Colonic mucosa (tissue), 4 donors: Measurements from ENCODE around the gene ROR1. TPM values are rescaled to one million over a fixed set of nuclear protein-coding genes. Genes with fewer than 3 reads are reported as not detected.

Experiments used
- DNase-seq: peaks from one replicate; pipeline ENCODE4 v3.0.0-alpha.2; 2020
- H3K27ac ChIP-seq: fragments of 200-600 bp; one replicate; pipeline ENCODE4 v1.8.0; 2021
- H3K27me3 ChIP-seq: fragments of 200-600 bp; one replicate; pipeline ENCODE4 v1.8.0; 2021
- H3K36me3 ChIP-seq: fragments of 200-600 bp; one replicate; pipeline ENCODE4 v1.8.0; 2021
- H3K4me1 ChIP-seq: fragments of 200-600 bp; one replicate; pipeline ENCODE4 v1.8.0; 2021; ENCODE audit warnings: mild to moderate bottlenecking
- H3K4me3 ChIP-seq: fragments of 200-600 bp; one replicate; pipeline ENCODE4 v1.8.0; 2021
- H3K9ac ChIP-seq, 2 donors: one replicate each; pipeline ENCODE4 v1.7.0; 2013; ENCODE audit warnings: control low read depth in 2 of 2, low read depth in 2 of 2, low read length in 2 of 2
- H3K9me3 ChIP-seq: fragments of 200-600 bp; one replicate; pipeline ENCODE4 v1.8.0; 2021
- CTCF ChIP-seq: fragments of 200-600 bp; IDR thresholded peaks from one replicate; pipeline ENCODE4 v1.8.0; 2022; ENCODE audit warnings: antibody characterized with exemption, mild to moderate bottlenecking
- intact Hi-C: fragments of 100-400 bp; cut with DNase I; formaldehyde crosslinking; loops from one replicate; pipeline ENCODE4 v1.14.1; 2022
- total RNA-seq, 2 donors: library from RNA; stranded (reverse); fragmentation: NEBNext Ultra II Directional in 1 of 2; extraction: Animal tissue kit (Norgen Biotek cat#: 25700) in 1 of 2; gene quantifications; one replicate each; pipeline ENCODE4 v1.2.1, GENCODE V29; 2021
- donor health status: healthy.
- donor health status: DM: no; HTN: no; CAD: no.
- donor health status: DM: no; HTN: no; CAD: no.

ROR1 gene
- total RNA-seq, 2 donors from 2014 or later, result 5.1 to 6.8 TPM

DNA sequence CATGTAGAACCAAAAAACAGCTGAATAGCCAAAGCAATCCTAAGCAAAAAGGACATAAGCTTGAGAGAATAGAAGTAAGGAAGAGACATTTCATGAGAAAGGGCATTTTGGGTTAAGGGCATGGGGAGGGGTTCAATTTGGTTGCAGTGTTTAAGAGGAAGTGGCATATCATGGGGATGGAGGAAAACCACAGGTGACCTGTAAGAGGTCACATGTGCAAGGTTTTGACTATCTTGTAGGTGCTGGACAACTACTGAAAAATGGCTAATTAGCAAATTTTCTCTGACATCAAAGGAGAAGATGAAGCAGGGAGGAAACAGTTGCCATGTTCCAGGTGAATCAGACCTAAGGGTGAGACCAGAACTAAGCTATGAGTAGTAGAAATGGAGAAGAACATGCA lies 31.3 kb upstream of the ROR1 start:
- Histone ChIP-seq H3K4me1 (no peaks in the 10 kb centered on the region), H3K9ac (no peak overlapping the region), H3K27ac (no peak overlapping the region), H3K4me3 (no peak overlapping the region), H3K27me3 (no peaks in the 10 kb centered on the region), H3K9me3 (no peaks in the 10 kb centered on the region), H3K36me3 (no peaks in the 10 kb centered on the region)
- no peak for DNase-seq
- intact Hi-C loops, result no loop called here
- TF ChIP-seq CTCF, result no peak

GRCh38 chr1:63743781-63744180 lies 30.0 kb upstream of the ROR1 start:
- no peak overlapping the region for H3K9ac ChIP-seq
- no peak overlapping the region for H3K4me3 ChIP-seq
- no peaks in the 10 kb centered on the region for H3K4me1 ChIP-seq
- H3K27me3 ChIP-seq, result no peaks in the 10 kb centered on the region
- no peak overlapping the region for H3K27ac ChIP-seq
- DNase-seq, result no peak
- H3K36me3 ChIP-seq, result no peaks in the 10 kb centered on the region
- TF ChIP-seq CTCF, result no peak
- intact Hi-C loops, result no loop called here
- no peaks in the 10 kb centered on the region for H3K9me3 ChIP-seq

GRCh38 chr1:63746129-63746864 lies 27.5 kb upstream of the ROR1 start:
- Histone ChIP-seq H3K9me3 (no peaks in the 10 kb centered on the region), H3K27ac (no peak overlapping the region), H3K9ac (no peak overlapping the region), H3K27me3 (no peaks in the 10 kb centered on the region), H3K36me3 (no peaks in the 10 kb centered on the region), H3K4me3 (no peak overlapping the region), H3K4me1 (no peaks in the 10 kb centered on the region)
- intact Hi-C loops, result no loop called here
- no peak for TF ChIP-seq CTCF
- no peak for DNase-seq

GRCh38 chr1:63747445-63747844 lies 26.4 kb upstream of the ROR1 start:
- no peak for DNase-seq
- no peak for TF ChIP-seq CTCF
- intact Hi-C loops, result no loop called here
- H3K9me3 ChIP-seq, result no peaks in the 10 kb centered on the region
- no peaks in the 10 kb centered on the region for H3K4me1 ChIP-seq
- H3K27ac ChIP-seq, result no peak overlapping the region
- no peak overlapping the region for H3K9ac ChIP-seq
- no peaks in the 10 kb centered on the region for H3K36me3 ChIP-seq
- H3K27me3 ChIP-seq, result no peaks in the 10 kb centered on the region
- H3K4me3 ChIP-seq, result no peak overlapping the region

- Histone ChIP-seq H3K9ac (no peak overlapping the region), H3K9me3 (no peaks in the 10 kb centered on the region), H3K36me3 (no peaks in the 10 kb centered on the region), H3K27me3 (no peaks in the 10 kb centered on the region), H3K4me1 (no peaks in the 10 kb centered on the region), H3K27ac (no peak overlapping the region), H3K4me3 (no peak overlapping the region)
- DNase-seq, result no peak
- no peak for TF ChIP-seq CTCF
- intact Hi-C loops, result no loop called here
Observed at GRCh38 chr1:63748046-63748580, 25.7 kb upstream of the ROR1 start.
